NCI-H1417 (cell line): ENCODE measurements around the gene RNU6-9.
A peak's percentile ranks its signal among the peaks of the same experiment; 100 is the strongest.
"Not testable (repeated sequence)": the region's sequence is repeated elsewhere in the genome, so short reads cannot be mapped to it uniquely, and the experiment has no call there.

Experiments
- DNase-seq, 3 experiments: peaks; one replicate each; lab custom pipeline; 2025; lab: John Stamatoyannopoulos, UW

The RNU6-9 gene

GRCh38 chr19:878751-879561 is 14.3 kb upstream of the RNU6-9 start:
- DNase-seq: not testable (repeated sequence)

GRCh38 chr19:879711-880438 is 13.4 kb upstream of the RNU6-9 start:
- DNase-seq: no peak

GRCh38 chr19:881385-882071 is 11.8 kb upstream of the RNU6-9 start:
- DNase-seq: no peak

- DNase-seq: no peak
Observed at GRCh38 chr19:882871-883497, 10.3 kb upstream of the RNU6-9 start.

- peak in 2 of 3 experiments; percentile 96 to 99 for DNase-seq
Observed at GRCh38 chr19:883661-884211, 9.5 kb upstream of the RNU6-9 start.

GRCh38 chr19:884420-885211 is 8.7 kb upstream of the RNU6-9 start:
- no peak for DNase-seq

- no peak for DNase-seq
Observed at GRCh38 chr19:885536-886224, 7.6 kb upstream of the RNU6-9 start.

- DNase-seq: peak in 1 of 3 experiments; percentile 45
Observed at GRCh38 chr19:887072-887471, 6.2 kb upstream of the RNU6-9 start.

- DNase-seq: no peak
Observed at GRCh38 chr19:887599-887998, 5.7 kb upstream of the RNU6-9 start.

GRCh38 chr19:888581-889385 is 4.5 kb upstream of the RNU6-9 start:
- no peak for DNase-seq

GRCh38 chr19:889662-890295 is 3.5 kb upstream of the RNU6-9 start:
- no peak for DNase-seq

GRCh38 chr19:890831-891230 is 2.5 kb upstream of the RNU6-9 start:
- no peak for DNase-seq

GRCh38 chr19:891421-892200 is 1.7 kb upstream of the RNU6-9 start:
- peak; percentile 42 to 69 (median 65) for DNase-seq

GRCh38 chr19:892243-892893 is 916 bp upstream of the RNU6-9 start:
- peak in 2 of 3 experiments; percentile 62 to 65 for DNase-seq

- DNase-seq: no peak
Observed at GRCh38 chr19:896434-896833, 3.1 kb downstream of the RNU6-9 start.

- no peak for DNase-seq
Observed at GRCh38 chr19:896999-897398, 3.7 kb downstream of the RNU6-9 start.

- DNase-seq: no peak
Observed at GRCh38 chr19:897442-898039, 4.3 kb downstream of the RNU6-9 start.
